HepG2 (cell line): ENCODE results near the gene CD99L2. TPM values are rescaled to one million over a fixed set of nuclear protein-coding genes. Genes with fewer than 3 reads are reported as not detected.

Experiments
- ATAC-seq: fragments of 200-7000 bp; cut with Tn5 transposase; 3 replicates; pipeline ENCODE4 v1.9.1; 2020; ENCODE audit warnings: mild to moderate bottlenecking, moderate library complexity
- BruUV-seq: library from RNA; stranded (reverse); fragments of 400-500 nt; replicated peaks from 2 replicates; lab custom pipeline; 2021; lab: Mats Ljungman, UMichigan
- CTCF ChIA-PET: fragments of 300-600 bp; formaldehyde crosslinking; extraction: SDS; loops from one replicate; lab custom pipeline; 2021; ENCODE audit warnings: low total read pairs, inconsistent platforms, low intra/inter-chr PET ratio; lab: Yijun Ruan, JAX
- POLR2A ChIA-PET: fragments of 350-600 bp; sonication (Branson Sonifier 250); formaldehyde crosslinking; loops from one replicate; lab custom pipeline; 2020; ENCODE audit warnings: antibody characterized with exemption, inconsistent platforms; lab: Yijun Ruan, JAX
- DNase-seq: peaks from one replicate; pipeline ENCODE4 v3.0.0-alpha.2; 2015; ENCODE audit warnings: low spot score
- FAIRE-seq: peaks from 3 replicates; lab custom pipeline; 2011; peaks lifted over from hg19 to GRCh38; lab: Jason Lieb, UNC
- H2AFZ ChIP-seq: one replicate; pipeline ENCODE4 v1.6.1; 2011; ENCODE audit warnings: low read length, inconsistent platforms
- H3K27ac ChIP-seq: fragments of 300-600 bp; 3 replicates; pipeline ENCODE4 v1.8.0; 2011; ENCODE audit warnings: mixed run types, mild to moderate bottlenecking, mixed read lengths, low read length, inconsistent platforms; ENCODE audit not compliant: insufficient read depth; ENCODE audit errors: extremely low read length
- H3K27me3 ChIP-seq, 2 experiments: fragments of 200-600 bp in 1 of 2; 2 replicates in 1 of 2; 3 replicates in 1 of 2; pipeline versions ENCODE4 v1.6.0 to v1.8.0; 2011; ENCODE audit warnings: low read length in 2 of 2, mild to moderate bottlenecking in 2 of 2, moderate library complexity in 2 of 2, inconsistent platforms in 1 of 2; ENCODE audit not compliant: insufficient read depth in 2 of 2, control insufficient read depth in 1 of 2
- H3K36me3 ChIP-seq, 2 experiments: fragments of 200-600 bp in 1 of 2; replicated peaks in 1 of 2; 2 replicates in 1 of 2; 3 replicates in 1 of 2; pipeline versions ENCODE4 v1.5.1 to v1.8.0; 2011; ENCODE audit warnings: low read length in 2 of 2, inconsistent platforms in 1 of 2; ENCODE audit not compliant: insufficient read depth in 2 of 2, control insufficient read depth in 1 of 2
- H3K4me1 ChIP-seq: 2 replicates; pipeline ENCODE4 v1.5.1; 2012; ENCODE audit warnings: low read length, inconsistent platforms; ENCODE audit not compliant: insufficient read depth
- H3K4me2 ChIP-seq: 2 replicates; pipeline ENCODE4 v1.6.0; 2011; ENCODE audit warnings: low read depth, low read length, inconsistent platforms
- H3K4me3 ChIP-seq, 3 experiments: fragments of 200-600 bp in 1 of 3; sonication (generic), shearing (Covaris generic) in 1 of 3; replicated peaks in 1 of 3; 2 replicates each; pipeline ENCODE4 v1.5.1; 2011 to 2016; ENCODE audit warnings: low read length in 3 of 3, inconsistent platforms in 2 of 3, low read depth in 2 of 3, mild to moderate bottlenecking in 2 of 3, control low read depth in 1 of 3, mixed read lengths in 1 of 3; ENCODE audit not compliant: insufficient read depth in 1 of 3
- H3K79me2 ChIP-seq: one replicate; pipeline ENCODE4 v1.6.1; 2011; ENCODE audit warnings: low read length, inconsistent platforms; ENCODE audit not compliant: insufficient read depth
- H3K9ac ChIP-seq: 2 replicates; pipeline ENCODE4 v1.6.0; 2011; ENCODE audit warnings: mild to moderate bottlenecking, low read depth, low read length, inconsistent platforms; ENCODE audit not compliant: insufficient read depth
- H3K9me3 ChIP-seq: 2 replicates; pipeline ENCODE4 v1.5.1; 2012; ENCODE audit warnings: mild to moderate bottlenecking, low read length
- H4K20me1 ChIP-seq: 2 replicates; pipeline ENCODE4 v1.6.0; 2011; ENCODE audit warnings: inconsistent platforms, mild to moderate bottlenecking, low read length, moderate library complexity; ENCODE audit not compliant: insufficient read depth
- CHCHD3 ChIP-seq: sonication (generic); formaldehyde crosslinking; IDR thresholded peaks from 2 replicates; pipeline ENCODE4 v1.8.0; 2022; ENCODE audit warnings: mild to moderate bottlenecking, missing genetic modification reagents, moderate library complexity
- EEA1 ChIP-seq: sonication (generic); formaldehyde crosslinking; IDR thresholded peaks from 2 replicates; pipeline ENCODE4 v1.5.1; 2020; ENCODE audit warnings: mild to moderate bottlenecking, missing genetic modification reagents, borderline replicate concordance
- HCFC1 ChIP-seq: fragments of 150-350 bp; IDR thresholded peaks from 2 replicates; pipeline ENCODE4 v1.6.1; 2014; ENCODE audit warnings: low read depth, low read length
- HOMEZ ChIP-seq: IDR thresholded peaks from 2 replicates; pipeline ENCODE4 v1.6.1; 2016; ENCODE audit warnings: low read depth
- RNF219 ChIP-seq: sonication (generic); formaldehyde crosslinking; IDR thresholded peaks from 2 replicates; pipeline ENCODE4 v1.5.0; 2020; ENCODE audit warnings: mild to moderate bottlenecking, missing genetic modification reagents
- ZNF747 ChIP-seq: sonication (generic); formaldehyde crosslinking; IDR thresholded peaks from 2 replicates; pipeline ENCODE4 v1.8.1; 2023; ENCODE audit warnings: missing genetic modification reagents, mild to moderate bottlenecking, borderline replicate concordance
- ZNF75D ChIP-seq: sonication (generic); formaldehyde crosslinking; IDR thresholded peaks from 2 replicates; pipeline ENCODE4 v1.8.1; 2023; ENCODE audit warnings: missing genetic modification reagents, mild to moderate bottlenecking, borderline replicate concordance
- WGBS: methylation state at CpG from one replicate; pipeline ENCODE4 v1.1.6; 2017; ENCODE audit warnings: low lambda C conversion rate; 5-methylcytosine and 5-hydroxymethylcytosine counted together
- in situ Hi-C: cut with HindIII; loops from 2 replicates; pipeline ENCODE4 v1.10.0; 2017; ENCODE audit warnings: low pct_unique_long_range_greater_than_20kb; ENCODE audit not compliant: extremely low pct_ligation_motif_present
- intact Hi-C: fragments of 100-400 bp; cut with micrococcal nuclease; formaldehyde crosslinking; loops from one replicate; pipeline ENCODE4 v1.10.0; 2022; ENCODE audit not compliant: unreplicated experiment
- polyA plus RNA-seq, 8 experiments: library from polyadenylated mRNA; depleted of rRNA in 3 of 8; stranded (reverse) in 7 of 8; unstranded in 1 of 8; fragments of >200 nt; fragmentation: Illumina TruSeq in 4 of 8; extraction: Trizol in 4 of 8; gene quantifications; 2 replicates each; pipeline versions ENCODE4 v1.2.1 to v1.2.3, GENCODE V29; 2011 to 2016; ENCODE audit warnings: low read depth in 4 of 8, missing spikeins in 1 of 8, mixed read lengths in 1 of 8; ENCODE audit not compliant: insufficient read depth in 1 of 8
- total RNA-seq, 5 experiments: library from RNA; depleted of rRNA; stranded (reverse); fragments of >200 nt; fragmentation: Illumina TruSeq; extraction: Trizol; gene quantifications; 2 replicates each; pipeline ENCODE4 v1.2.3, GENCODE V29; 2016; ENCODE audit warnings: low read depth in 1 of 5
- TF ChIP-seq, protein P1 (sequence below), 2 experiments: sonication (generic) in 1 of 2; formaldehyde crosslinking in 1 of 2; IDR thresholded peaks; 2 replicates each; pipeline versions ENCODE4 v1.6.1 to v1.9.0; 2014 to 2022; ENCODE audit warnings: antibody characterized with exemption in 1 of 2, borderline replicate concordance in 1 of 2, inconsistent platforms in 1 of 2, low read depth in 1 of 2, missing genetic modification reagents in 1 of 2

Gene CD99L2
- total and polyA plus RNA-seq, 2 of the 13 experiments (the other 11 are each of a cell fraction or from before 2014, with no cell fraction given) = 6.9 to 7.6 TPM

DNA sequence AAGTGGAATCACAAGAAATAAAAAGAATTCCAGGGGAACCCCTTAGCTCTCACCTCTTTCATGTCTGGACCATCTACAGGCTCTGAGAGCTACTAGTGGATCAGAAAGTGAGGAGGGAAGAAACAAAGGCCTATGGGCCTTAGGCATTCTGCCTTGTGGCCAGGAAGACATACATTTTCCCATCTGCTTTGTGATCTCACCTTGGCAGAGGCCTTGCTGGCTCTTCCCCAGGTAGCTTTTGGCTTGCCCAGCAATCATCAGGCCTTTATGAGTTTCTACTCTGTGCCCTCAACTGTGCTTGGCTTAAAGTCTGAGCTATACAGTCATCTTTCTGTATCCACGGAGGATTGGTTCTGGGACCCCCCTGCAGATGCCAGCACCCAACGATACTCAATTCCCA lies 28.3 kb upstream of the CD99L2 start:
- no peak for TF ChIP-seq CHCHD3 (CRISPR knock-in tag)
- no peak for TF ChIP-seq HOMEZ
- no peak for TF ChIP-seq RNF219 (CRISPR knock-in tag)
- no peak for TF ChIP-seq ZNF75D
- TF ChIP-seq, protein P1, sequence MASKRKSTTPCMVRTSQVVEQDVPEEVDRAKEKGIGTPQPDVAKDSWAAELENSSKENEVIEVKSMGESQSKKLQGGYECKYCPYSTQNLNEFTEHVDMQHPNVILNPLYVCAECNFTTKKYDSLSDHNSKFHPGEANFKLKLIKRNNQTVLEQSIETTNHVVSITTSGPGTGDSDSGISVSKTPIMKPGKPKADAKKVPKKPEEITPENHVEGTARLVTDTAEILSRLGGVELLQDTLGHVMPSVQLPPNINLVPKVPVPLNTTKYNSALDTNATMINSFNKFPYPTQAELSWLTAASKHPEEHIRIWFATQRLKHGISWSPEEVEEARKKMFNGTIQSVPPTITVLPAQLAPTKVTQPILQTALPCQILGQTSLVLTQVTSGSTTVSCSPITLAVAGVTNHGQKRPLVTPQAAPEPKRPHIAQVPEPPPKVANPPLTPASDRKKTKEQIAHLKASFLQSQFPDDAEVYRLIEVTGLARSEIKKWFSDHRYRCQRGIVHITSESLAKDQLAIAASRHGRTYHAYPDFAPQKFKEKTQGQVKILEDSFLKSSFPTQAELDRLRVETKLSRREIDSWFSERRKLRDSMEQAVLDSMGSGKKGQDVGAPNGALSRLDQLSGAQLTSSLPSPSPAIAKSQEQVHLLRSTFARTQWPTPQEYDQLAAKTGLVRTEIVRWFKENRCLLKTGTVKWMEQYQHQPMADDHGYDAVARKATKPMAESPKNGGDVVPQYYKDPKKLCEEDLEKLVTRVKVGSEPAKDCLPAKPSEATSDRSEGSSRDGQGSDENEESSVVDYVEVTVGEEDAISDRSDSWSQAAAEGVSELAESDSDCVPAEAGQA (IDR thresholded peaks at IDR 0.05; ENCODE audit: low read depth) = no peak
- TF ChIP-seq, protein P1 (CRISPR knock-in tag; IDR thresholded peaks at IDR 0.05; ENCODE audit: borderline replicate concordance) = no peak
- TF ChIP-seq ZNF747 (CRISPR knock-in tag) = no peak
- no peak for TF ChIP-seq HCFC1
- no peak for TF ChIP-seq EEA1 (CRISPR knock-in tag)
- DNase-seq (no peak), ATAC-seq (no peak), FAIRE-seq (no peak)
- Histone ChIP-seq H3K9ac (no peak overlapping the region), H3K9me3 (no peaks in the 10 kb centered on the region), H4K20me1 (no peaks in the 10 kb centered on the region), H3K4me2 (no peak overlapping the region), H3K27ac (no peak overlapping the region), H3K4me1 (no peaks in the 10 kb centered on the region), H3K79me2 (no peaks in the 10 kb centered on the region), H3K27me3 (no peaks in the 10 kb centered on the region), H3K4me3 (no peak overlapping the region), H2AFZ (no peak overlapping the region), H3K36me3 (no peaks in the 10 kb centered on the region)
- in situ Hi-C loops = no loop called here
- BruUV-seq = no TSS peak
- POLR2A ChIA-PET = no interaction called here
- WGBS = 39% methylated on average over 2 of the region's 2 CpGs
- CTCF ChIA-PET = no interaction called here
- intact Hi-C loops = no loop called here
